ENCODE results near the gene ZNRF1. TPM values are rescaled to one million over a fixed set of nuclear protein-coding genes. Genes with fewer than 3 reads are reported as not detected.
A peak's percentile ranks its signal among the peaks of the same experiment; 100 is the strongest.

ZNRF1 gene
- total and polyA plus RNA-seq, 2 of the 13 experiments (the other 11 are each of a cell fraction or from before 2014, with no cell fraction given): 43.9 to 58.7 TPM

- TF ChIP-seq, protein P1, sequence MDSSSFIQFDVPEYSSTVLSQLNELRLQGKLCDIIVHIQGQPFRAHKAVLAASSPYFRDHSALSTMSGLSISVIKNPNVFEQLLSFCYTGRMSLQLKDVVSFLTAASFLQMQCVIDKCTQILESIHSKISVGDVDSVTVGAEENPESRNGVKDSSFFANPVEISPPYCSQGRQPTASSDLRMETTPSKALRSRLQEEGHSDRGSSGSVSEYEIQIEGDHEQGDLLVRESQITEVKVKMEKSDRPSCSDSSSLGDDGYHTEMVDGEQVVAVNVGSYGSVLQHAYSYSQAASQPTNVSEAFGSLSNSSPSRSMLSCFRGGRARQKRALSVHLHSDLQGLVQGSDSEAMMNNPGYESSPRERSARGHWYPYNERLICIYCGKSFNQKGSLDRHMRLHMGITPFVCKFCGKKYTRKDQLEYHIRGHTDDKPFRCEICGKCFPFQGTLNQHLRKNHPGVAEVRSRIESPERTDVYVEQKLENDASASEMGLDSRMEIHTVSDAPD (CRISPR knock-in tag; IDR thresholded peaks at IDR 0.05): no peak
- TF ChIP-seq ZNF644 (CRISPR knock-in tag; IDR thresholded peaks at IDR 0.05; ENCODE audit: low read depth) (no peak), ESRRA (CRISPR knock-in tag; IDR thresholded peaks at IDR 0.05; ENCODE audit: low read depth) (peak; percentile 41; the same call in 1 of the 2 replicates), ZBTB20 (CRISPR knock-in tag; IDR thresholded peaks at IDR 0.05; ENCODE audit: borderline replicate concordance, low read depth) (0 out of 2 replicates have a peak, but pooled peaks have one; percentile 33), EED (CRISPR knock-in tag; IDR thresholded peaks at IDR 0.05) (no peak), XRCC5 (optimal IDR thresholded peaks at IDR 0.05; ENCODE audit: low read length) (peak; percentile 25), ZNF17 (CRISPR knock-in tag; IDR thresholded peaks at IDR 0.05) (no peak), ZNF160 (CRISPR knock-in tag; IDR thresholded peaks at IDR 0.05) (0 out of 2 replicates have a peak, but pooled peaks have one; percentile 38), FOXP4 (CRISPR knock-in tag; IDR thresholded peaks at IDR 0.05) (no peak), ZFY (CRISPR knock-in tag; IDR thresholded peaks at IDR 0.05) (0 out of 2 replicates have a peak, but pooled peaks have one; percentile 12), ZSCAN12 (CRISPR knock-in tag; IDR thresholded peaks at IDR 0.05) (no peak), MED13 (CRISPR knock-in tag; IDR thresholded peaks at IDR 0.05) (no peak), ZSCAN20 (CRISPR knock-in tag; IDR thresholded peaks at IDR 0.05; ENCODE audit: borderline replicate concordance) (0 out of 2 replicates have a peak, but pooled peaks have one; percentile 69), ZNF703 (CRISPR knock-in tag; IDR thresholded peaks at IDR 0.05; ENCODE audit: borderline replicate concordance) (no peak), ZNF691 (CRISPR knock-in tag; IDR thresholded peaks at IDR 0.05; ENCODE audit: borderline replicate concordance, low read depth) (peak; percentile 54; the same call in 1 of the 2 replicates), ZNF253 (CRISPR knock-in tag; IDR thresholded peaks at IDR 0.05; ENCODE audit: borderline replicate concordance) (0 out of 2 replicates have a peak, but pooled peaks have one; percentile 52), ZNF30 (CRISPR knock-in tag; IDR thresholded peaks at IDR 0.05) (no peak), FOXC1 (CRISPR knock-in tag; IDR thresholded peaks at IDR 0.05; ENCODE audit: borderline replicate concordance) (no peak), ZNF720 (CRISPR knock-in tag; IDR thresholded peaks at IDR 0.05) (no peak), AGO1 (IDR thresholded peaks at IDR 0.05; ENCODE audit: low read depth, low read length, poor library complexity, severe bottlenecking) (no peak)
- TF ChIP-seq, protein P2, sequence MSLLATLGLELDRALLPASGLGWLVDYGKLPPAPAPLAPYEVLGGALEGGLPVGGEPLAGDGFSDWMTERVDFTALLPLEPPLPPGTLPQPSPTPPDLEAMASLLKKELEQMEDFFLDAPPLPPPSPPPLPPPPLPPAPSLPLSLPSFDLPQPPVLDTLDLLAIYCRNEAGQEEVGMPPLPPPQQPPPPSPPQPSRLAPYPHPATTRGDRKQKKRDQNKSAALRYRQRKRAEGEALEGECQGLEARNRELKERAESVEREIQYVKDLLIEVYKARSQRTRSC (CRISPR knock-in tag; IDR thresholded peaks at IDR 0.05; ENCODE audit: low read depth): peak; percentile 53; the same call in 1 of the 2 replicates
- TF ChIP-seq, protein P3, sequence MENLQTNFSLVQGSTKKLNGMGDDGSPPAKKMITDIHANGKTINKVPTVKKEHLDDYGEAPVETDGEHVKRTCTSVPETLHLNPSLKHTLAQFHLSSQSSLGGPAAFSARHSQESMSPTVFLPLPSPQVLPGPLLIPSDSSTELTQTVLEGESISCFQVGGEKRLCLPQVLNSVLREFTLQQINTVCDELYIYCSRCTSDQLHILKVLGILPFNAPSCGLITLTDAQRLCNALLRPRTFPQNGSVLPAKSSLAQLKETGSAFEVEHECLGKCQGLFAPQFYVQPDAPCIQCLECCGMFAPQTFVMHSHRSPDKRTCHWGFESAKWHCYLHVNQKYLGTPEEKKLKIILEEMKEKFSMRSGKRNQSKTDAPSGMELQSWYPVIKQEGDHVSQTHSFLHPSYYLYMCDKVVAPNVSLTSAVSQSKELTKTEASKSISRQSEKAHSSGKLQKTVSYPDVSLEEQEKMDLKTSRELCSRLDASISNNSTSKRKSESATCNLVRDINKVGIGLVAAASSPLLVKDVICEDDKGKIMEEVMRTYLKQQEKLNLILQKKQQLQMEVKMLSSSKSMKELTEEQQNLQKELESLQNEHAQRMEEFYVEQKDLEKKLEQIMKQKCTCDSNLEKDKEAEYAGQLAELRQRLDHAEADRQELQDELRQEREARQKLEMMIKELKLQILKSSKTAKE (CRISPR knock-in tag; IDR thresholded peaks at IDR 0.05; ENCODE audit: borderline replicate concordance): no peak
Measured at GRCh38 chr16:74999609-75000480, 1.0 kb downstream of the ZNRF1 start (continued).

Measured in HepG2 (cell line).